Choroid plexus epithelial cell (primary cell): ENCODE results near the gene ARPC1B.
"Not testable (repeated sequence)": the region's sequence is repeated elsewhere in the genome, so short reads cannot be mapped to it uniquely, and the experiment has no call there.

Source experiments
- DNase-seq: peaks from one replicate; pipeline ENCODE4 v3.0.0-alpha.2; 2010; ENCODE audit warnings: low read depth
- H3K4me3 ChIP-seq: 2 replicates; pipeline ENCODE4 v1.5.1; 2011; ENCODE audit warnings: low read depth, mild to moderate bottlenecking, control low read depth, low read length, moderate library complexity
- CTCF ChIP-seq: conservative IDR thresholded peaks from 2 replicates; pipeline ENCODE4 v1.5.1; 2011; ENCODE audit warnings: low read depth, mild to moderate bottlenecking, control low read depth, inconsistent platforms, low read length, moderate library complexity

Gene ARPC1B

GRCh38 chr7:99374111-99375064 lies at the start of gene ARPC1B:
Gene ARPC1B, plus strand, starts transcription at chr7:99374730. Its CDS starts 10,985 bp downstream, at chr7:99385715.
- peak; percentile 65 for DNase-seq
- no peak for TF ChIP-seq CTCF
- peak within 1 kb of the TSS; percentile 72 for H3K4me3 ChIP-seq

GRCh38 chr7:99325001-99325493 lies 49.5 kb upstream of the ARPC1B start:
- DNase-seq = no peak
- TF ChIP-seq CTCF = no peak
- H3K4me3 ChIP-seq = peak overlapping the region; percentile 77

GRCh38 chr7:99325592-99326407 lies 48.7 kb upstream of the ARPC1B start, which contains the start of gene ARPC1A:
Gene ARPC1A, plus strand, starts transcription at chr7:99325898. Its CDS starts 7,456 bp downstream, at chr7:99333354.
- peak; percentile 97 for DNase-seq
- H3K4me3 ChIP-seq = peak within 1 kb of the TSS; percentile 77
- peak; percentile 47 for TF ChIP-seq CTCF

GRCh38 chr7:99326408-99326782 lies 48.1 kb upstream of the ARPC1B start:
- peak overlapping the region; percentile 77 for H3K4me3 ChIP-seq
- DNase-seq = no peak
- no peak for TF ChIP-seq CTCF

DNA sequence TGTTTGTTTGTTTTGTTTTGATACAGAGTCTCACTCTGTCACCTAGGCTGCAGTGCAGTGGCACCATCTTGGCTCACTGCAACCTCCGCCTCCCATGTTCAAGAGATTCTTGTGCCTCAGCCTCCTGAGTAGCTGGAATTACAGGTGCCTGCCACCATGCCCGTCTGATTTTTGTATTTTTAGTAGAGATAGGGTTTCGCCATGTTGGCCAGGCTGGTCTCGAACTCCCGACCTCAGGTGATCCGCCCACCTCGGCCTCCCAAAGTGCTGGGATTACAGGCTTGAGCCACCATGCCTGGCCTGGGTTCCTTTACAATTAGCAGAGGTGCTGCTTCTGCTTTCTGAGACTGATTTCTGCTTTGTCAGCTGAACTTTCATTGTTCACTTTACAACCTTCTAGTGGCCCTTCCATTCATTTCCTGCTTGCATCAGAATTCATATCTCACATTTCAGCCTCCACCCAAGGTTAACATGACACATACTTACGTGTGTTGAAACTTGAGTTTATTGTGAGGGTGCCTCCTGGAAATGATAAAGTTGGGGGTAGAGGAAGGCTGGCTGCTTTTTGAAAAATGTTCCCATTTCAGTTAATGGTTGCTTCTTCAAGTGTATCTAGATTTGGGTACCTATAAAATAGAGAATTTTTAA lies 44.1 kb upstream of the ARPC1B start:
- H3K4me3 ChIP-seq = not testable (repeated sequence)
- peak; percentile 90 for DNase-seq

DNA sequence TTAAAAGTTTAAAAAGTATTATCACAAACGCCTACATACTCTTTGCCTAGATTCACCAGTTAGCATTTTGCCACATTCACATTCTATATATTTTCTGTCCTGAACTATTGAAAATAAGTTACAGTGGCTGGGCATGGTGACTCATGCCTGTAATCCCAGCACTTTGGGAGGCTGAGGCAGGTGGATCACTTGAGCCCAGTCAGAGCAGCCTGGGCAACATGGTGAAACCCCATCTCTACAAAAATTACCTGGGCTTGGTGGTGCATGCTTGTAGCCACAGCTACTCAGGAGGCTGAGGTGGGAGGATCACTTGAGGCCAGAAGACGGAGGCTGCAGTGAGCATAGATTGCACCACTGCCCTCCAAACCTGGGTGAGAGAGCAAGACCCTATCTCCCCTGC lies 43.5 kb upstream of the ARPC1B start:
- no peak for TF ChIP-seq CTCF
- DNase-seq = no peak
- H3K4me3 ChIP-seq = no peak overlapping the region

GRCh38 chr7:99339595-99339994 lies 34.9 kb upstream of the ARPC1B start:
- TF ChIP-seq CTCF = no peak
- no peak for DNase-seq
- H3K4me3 ChIP-seq = no peak overlapping the region
